SHP77 (cell line): ENCODE results near the gene TAPBP.
A peak's percentile ranks its signal among the peaks of the same experiment; 100 is the strongest.
"Not testable (repeated sequence)": the region's sequence is repeated elsewhere in the genome, so short reads cannot be mapped to it uniquely, and the experiment has no call there.

ENCODE experiments used
- DNase-seq, 2 experiments: peaks; one replicate each; lab custom pipeline; 2025; lab: John Stamatoyannopoulos, UW

The TAPBP gene

GRCh38 chr6:33313709-33314514 lies at the start of gene TAPBP:
Gene TAPBP (minus strand): TSS chr6:33314078. CDS start chr6:33314041, 37 bp downstream.
- peak in 1 of 2 experiments; percentile 19 for DNase-seq

DNA sequence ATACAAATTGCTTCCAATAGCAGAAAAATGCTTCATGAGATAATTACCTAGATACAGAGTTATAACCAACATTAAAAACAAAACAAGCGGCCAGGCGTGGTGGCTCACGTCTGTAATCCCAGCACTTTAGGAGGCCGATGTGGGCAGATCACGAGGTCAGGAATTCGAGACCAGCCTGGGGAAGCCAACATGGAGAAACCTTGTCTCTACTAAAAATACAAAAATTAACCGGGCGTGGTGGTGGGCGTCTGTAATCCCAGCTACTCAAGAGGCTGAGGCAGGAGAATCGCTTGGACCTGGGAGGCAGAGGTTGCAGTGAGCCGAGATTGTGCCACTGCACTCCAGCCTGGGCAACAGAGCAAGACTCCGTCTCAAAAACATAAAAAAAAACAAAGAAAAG lies 49.6 kb upstream of the TAPBP start:
- DNase-seq: not testable (repeated sequence)

DNA sequence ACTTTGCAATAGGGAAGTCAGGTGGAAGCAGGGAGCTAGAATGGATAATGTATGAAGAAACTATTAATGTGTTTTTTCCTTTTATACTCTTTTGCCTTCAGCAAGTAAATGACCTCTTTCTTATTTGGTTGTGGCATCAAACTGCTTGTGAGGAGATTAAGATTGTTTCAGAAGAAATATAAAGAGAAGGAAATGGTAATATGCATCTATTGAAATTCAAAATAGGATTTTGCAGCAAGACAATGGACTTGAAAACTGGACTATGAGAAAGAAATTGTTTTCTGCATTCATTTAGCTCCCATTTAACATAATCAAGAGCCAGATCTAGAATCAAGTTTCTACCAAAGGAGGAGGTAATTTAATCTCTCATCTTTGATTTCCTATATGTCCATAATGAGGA lies 45.5 kb upstream of the TAPBP start:
- no peak for DNase-seq

DNA sequence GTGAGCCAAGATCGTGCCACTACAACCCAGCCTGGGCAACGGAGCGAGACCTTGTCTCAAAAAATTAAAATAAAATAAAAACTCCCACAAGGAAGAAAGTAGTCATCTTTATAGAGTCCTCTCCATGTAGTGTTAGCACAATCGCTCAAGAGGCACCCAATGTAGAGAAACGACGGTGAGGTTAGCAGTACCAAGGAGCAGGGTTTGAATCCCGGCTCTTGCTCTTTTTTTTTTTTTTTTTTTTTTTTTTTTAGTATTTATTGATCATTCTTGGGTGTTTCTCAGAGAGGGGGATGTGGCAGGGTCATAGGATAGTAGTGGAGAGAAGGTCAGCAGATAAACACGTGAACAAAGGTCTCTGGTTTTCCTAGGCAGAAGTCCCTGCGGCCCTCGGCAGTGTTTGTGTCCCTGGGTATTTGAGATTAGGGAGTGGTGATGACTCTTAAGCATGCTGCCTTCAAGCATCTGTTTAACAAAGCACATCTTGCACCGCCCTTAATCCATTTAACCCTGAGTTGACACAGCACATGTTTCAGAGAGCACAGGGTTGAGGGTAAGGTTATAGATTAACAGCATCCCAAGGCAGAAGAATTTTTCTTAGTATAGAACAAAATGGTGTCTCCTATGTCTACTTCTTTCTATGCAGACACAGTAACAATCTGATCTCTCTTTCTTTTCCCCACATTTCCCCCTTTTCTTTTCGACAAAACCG lies 43.4 kb upstream of the TAPBP start:
- not testable (repeated sequence) for DNase-seq

DNA sequence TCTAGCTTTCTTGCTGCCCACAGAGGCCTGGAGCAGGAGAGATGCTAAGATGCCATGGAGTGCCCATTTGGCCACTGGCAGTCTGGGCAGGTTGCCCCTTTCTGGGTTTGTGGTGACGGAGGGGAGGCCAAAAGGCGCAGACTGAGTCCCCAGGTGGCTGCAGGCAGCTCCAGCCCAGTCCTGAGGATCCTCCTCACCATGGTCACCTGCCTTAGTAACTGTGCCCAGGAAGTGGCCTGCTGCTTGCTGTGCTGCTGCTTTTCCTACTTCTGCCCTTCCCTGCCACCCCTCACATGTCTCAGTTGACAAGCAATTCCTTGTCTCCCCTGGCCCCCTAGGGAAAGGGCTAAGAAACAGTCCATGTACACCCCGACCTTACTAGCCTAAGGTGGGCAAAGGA lies 42.4 kb upstream of the TAPBP start:
- DNase-seq: no peak

- DNase-seq: not testable (repeated sequence)
Observed at GRCh38 chr6:33355860-33356259, 42.0 kb upstream of the TAPBP start.

DNA sequence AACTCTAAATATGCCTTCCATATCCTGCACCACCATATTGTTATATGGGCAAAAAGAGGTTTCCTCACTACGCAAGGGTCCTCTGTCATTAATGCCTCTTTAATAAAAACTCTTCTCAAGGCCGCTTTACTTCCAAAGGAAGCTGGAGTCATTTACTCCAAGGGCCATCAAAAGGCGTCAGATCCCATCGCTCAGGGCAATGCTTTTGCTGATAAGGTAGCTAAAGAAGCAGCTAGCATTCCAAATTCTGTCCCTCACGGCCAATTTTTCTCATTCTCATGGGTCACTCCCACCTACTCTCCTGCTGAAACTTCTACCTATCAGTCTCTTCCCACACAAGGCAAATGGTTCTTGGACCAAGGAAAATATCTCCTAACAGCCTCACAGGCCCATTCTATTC lies 33.9 kb upstream of the TAPBP start:
- DNase-seq: no peak

DNA sequence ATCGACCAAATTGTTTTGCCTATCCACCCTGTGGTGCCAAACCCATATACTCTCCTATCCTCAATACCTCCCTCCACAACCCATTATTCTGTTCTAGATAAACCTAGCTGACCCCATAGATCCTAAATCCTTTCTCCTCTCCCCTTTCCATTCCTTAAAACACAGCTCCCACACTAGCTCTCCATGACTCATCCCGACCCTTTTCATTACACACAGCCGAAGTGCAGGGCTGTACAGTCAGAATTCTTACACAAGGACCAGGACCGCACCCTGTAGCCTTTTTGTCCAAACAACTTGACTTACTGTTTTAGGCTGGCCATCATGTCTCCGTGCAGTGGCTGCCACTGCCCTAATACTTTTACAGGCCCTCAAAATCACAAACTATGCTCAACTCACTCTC lies 33.1 kb upstream of the TAPBP start:
- DNase-seq: not testable (repeated sequence)

DNA sequence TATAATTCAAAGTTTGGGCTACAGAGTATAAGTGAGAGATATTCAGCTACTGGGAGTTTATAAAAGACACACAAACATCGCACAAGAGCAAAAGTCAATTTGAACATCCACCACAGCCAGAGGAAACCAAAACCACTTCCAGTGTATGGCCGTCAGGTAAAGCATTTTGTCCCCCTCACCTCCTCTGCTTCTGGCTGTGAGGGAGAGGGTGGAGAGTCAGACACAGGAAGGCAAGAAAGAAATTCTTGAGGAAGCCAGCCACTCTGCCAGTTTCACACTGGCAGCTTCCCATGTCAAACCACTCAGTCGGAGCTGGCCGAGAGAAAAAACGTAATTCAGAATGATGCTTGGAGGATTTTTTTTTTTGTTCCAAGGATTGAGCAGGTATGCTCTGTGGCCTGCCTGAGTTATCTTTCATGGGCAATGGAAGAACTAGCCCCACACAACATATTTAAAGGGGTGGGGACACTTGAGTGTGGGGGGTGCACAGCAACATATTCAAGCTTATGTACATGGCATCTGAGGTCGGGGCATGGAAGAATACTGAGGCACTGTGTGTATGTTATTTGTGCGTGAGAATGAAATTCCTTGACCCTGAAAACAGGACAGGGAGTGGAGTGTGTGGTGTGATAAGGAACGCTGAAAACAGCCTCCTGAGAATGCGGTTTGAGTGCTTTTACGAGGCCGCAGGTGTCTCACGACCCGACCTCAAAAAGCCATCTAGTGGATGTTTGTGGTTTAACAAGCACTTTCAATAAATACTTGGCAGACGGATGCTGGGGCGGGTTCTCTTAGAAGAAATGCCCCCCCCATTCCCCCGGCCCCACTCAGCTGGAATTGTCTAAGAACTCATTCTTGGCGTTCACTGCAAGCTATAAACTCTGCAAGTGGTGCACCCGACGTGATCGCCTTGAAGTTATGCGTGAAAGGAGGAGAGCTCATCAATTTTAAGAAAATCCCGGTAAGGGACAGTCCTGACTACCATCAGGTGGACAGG lies 31.1 kb upstream of the TAPBP start:
- peak; percentile 53 to 68 for DNase-seq

- DNase-seq: no peak
Observed at GRCh38 chr6:33343953-33344611, 30.2 kb upstream of the TAPBP start.

GRCh38 chr6:33343606-33343952 lies 29.7 kb upstream of the TAPBP start:
- DNase-seq: not testable (repeated sequence)

DNA sequence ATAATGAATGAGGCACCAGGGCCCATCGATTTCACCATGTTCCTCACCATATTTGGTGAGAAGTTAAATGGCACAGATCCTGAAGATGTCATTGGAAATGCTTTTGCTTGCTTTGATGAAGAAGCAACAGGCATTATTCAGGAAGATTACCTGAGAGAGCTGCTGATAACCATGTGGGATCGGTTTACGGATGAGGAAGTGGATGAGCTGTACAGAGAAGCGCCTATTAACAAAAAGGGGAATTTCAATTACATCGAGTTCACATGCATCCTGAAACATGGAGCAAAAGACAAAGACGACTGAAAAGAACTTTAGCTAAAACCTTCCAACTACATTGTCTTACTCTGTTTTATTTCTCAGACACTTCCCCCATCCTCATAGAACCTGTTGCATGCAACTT lies 25.3 kb upstream of the TAPBP start:
- no peak for DNase-seq

GRCh38 chr6:33336495-33336894 lies 22.6 kb upstream of the TAPBP start:
- DNase-seq: no peak

DNA sequence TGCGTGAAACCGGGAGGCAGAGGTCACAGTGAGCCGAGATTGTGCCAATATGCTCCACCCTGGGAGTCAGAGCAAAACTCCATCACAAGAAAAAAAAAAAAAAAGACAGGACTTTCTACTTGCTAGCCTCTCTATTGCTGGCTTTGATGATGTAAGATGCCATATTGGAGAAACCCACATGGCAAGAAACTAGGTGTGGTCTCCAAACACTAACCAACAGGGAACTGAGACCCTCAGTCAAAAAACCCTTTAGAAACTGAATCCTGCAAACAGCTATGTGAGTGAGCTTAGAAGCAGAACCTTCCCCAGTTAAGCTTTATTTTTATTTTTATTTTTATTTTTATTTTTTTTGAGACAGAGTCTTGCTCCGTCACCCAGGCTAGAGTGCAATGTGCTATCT lies 22.0 kb upstream of the TAPBP start:
- DNase-seq: no peak

- no peak for DNase-seq
Observed at GRCh38 chr6:33333666-33334065, 19.8 kb upstream of the TAPBP start.

DNA sequence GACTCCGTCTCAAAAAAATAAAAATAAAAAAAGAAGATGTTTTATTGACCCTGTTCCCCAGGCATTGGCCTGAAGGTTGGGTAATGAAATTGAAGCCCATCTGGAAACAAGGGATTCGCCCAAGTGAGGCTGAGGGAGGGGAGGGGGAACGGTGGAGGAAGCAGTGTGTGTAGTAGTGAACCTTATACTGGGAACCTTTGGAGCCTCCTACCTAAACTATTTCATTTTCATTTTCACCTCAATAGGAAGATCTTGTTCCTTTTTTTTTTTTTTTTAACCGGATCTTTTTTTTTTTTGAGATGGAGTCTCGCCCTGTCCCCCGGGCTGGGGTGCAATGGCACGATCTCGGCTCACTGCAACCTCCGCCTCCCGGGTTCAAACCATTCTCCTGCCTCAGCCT lies 16.9 kb upstream of the TAPBP start:
- no peak for DNase-seq

- peak; percentile 22 to 37 for DNase-seq
Observed at GRCh38 chr6:33329058-33329457, 15.2 kb upstream of the TAPBP start.

GRCh38 chr6:33324125-33324524 lies 10.2 kb upstream of the TAPBP start:
- peak in 1 of 2 experiments; percentile 17 for DNase-seq

DNA sequence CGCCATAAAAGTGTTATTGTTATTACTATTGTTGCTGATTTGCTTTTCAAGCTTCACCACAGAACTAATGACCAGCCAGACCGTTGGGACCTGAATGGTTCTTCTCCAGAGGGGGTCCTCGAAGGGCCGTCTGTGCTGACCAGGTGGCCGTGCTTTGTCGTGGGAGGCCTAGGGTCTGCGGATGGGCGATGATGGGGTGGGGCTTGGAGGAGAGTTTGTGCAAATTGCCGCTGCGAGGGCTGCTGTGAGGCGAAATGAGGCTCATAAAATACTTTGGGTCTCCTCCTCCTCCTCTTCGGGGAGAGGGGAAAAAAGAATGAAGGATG lies 9.7 kb upstream of the TAPBP start:
- peak; percentile 43 to 66 for DNase-seq

DNA sequence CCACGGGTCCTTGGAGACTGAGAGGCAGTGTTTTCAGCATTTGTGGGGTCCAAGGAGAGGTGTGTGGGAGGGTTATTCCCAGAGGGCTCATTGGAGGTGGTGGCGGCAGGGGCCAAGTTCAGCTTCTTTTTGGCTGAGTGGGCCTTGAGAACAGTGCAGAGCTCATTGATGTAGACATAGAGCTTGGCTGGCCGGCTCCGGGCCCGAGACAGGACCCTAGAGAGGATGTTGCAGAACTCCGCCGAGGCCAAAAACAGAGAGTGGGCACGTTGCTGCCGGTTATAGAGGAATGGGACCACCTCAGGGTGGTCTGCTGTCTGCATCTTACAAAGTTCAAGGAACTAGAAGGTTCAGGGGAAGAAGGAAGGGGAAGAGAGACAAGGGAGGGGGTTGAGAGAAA lies 7.3 kb upstream of the TAPBP start:
- DNase-seq: no peak

GRCh38 chr6:33320315-33321181 lies 6.7 kb upstream of the TAPBP start:
- DNase-seq: no peak
